Endothelial cell of hepatic sinusoid (primary cell): ENCODE results near the gene BATF3.

Experiments used
- in situ Hi-C: cut with HindIII; loops from 2 replicates; pipeline ENCODE4 v1.10.0; 2017; ENCODE audit warnings: low sequenced_read_pairs

Gene BATF3

DNA sequence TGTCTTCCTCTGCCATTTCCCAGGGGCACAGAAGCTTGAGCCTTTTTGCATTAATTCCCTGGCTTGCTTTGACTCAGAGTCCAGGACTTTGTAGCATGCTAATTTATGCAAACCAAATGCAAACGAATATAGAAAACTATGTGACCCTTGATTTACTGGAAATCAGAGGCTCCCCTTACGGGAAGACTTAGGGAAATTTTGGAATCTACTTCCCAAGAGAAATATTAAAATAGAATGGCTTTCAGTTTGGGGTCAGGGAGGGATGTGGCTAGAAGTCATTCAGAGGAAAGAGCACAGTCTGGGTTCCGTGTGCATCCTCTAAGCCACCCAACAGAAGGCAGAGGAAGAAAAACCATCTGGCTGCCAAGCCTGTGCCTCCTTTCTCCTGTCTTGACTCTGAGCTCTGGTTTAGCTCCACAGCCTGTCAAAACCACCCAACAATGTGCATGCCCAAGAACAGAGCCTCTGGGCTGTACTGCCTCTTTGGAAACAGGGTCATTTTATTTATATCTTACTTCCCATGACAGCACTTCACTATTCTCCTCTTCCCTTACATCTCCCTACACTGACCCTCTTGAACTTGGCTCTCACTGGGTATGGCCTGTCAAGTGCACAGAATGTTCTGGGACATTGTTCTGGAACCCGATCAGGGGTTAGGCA lies 61.0 kb downstream of the BATF3 start:
- in situ Hi-C loops = no loop called here

DNA sequence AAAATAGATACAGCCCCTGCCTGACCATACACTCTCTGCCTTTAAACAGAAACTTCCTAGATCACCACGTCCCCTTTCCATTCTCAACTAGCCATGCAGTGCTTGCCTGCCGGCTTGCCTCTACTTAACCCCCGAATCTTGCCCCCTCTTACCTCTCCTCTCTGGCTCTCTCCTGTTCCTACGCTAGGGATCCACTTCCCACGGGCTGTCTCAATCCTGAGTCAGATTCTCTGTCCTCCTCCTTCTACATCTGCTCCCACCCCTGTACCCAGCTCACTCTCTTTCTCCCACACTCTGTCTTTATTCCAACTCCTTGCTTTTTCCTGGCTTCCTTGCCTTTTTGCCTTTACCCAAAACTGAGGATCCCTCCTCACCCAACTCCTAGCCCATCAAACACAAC lies 61.7 kb downstream of the BATF3 start:
- in situ Hi-C loops = no loop called here
